CD14-positive monocyte (primary cell): ENCODE results near the gene SCFD1. TPM values are rescaled to one million over a fixed set of nuclear protein-coding genes. Genes with fewer than 3 reads are reported as not detected.

Experiments used
- DNase-seq, 3 donors: peaks; one replicate each; pipeline ENCODE4 v3.0.0-alpha.2; 2011 to 2022
- H2AFZ ChIP-seq: 2 replicates; pipeline ENCODE4 v1.6.0; 2012; ENCODE audit warnings: mild to moderate bottlenecking, low read depth, low read length, inconsistent platforms; ENCODE audit not compliant: insufficient read depth, poor library complexity, severe bottlenecking
- H3K27ac ChIP-seq, 2 donors: 1 replicate in 1 of 2; 2 replicates in 1 of 2; pipeline ENCODE4 v1.5.1; 2012 to 2013; ENCODE audit warnings: low read length in 2 of 2, control low read depth in 1 of 2, inconsistent platforms in 1 of 2, low read depth in 1 of 2, mild to moderate bottlenecking in 1 of 2
- H3K27me3 ChIP-seq, 2 donors: one replicate each; pipeline versions ENCODE4 v1.6.0 to v1.6.1; 2011 to 2013; ENCODE audit warnings: low read length in 2 of 2; ENCODE audit not compliant: control insufficient read depth in 2 of 2, insufficient read depth in 2 of 2
- H3K36me3 ChIP-seq, 2 donors: replicated peaks in 1 of 2; 1 replicate in 1 of 2; 2 replicates in 1 of 2; pipeline versions ENCODE4 v1.5.1 to v1.6.1; 2012 to 2013; ENCODE audit warnings: low read length in 2 of 2, control low read depth in 1 of 2, inconsistent platforms in 1 of 2, mild to moderate bottlenecking in 1 of 2; ENCODE audit not compliant: insufficient read depth in 2 of 2, control insufficient read depth in 1 of 2
- H3K4me1 ChIP-seq, 2 donors: 1 replicate in 1 of 2; 2 replicates in 1 of 2; pipeline versions ENCODE4 v1.5.1 to v1.6.1; 2012 to 2013; ENCODE audit warnings: low read length in 2 of 2, control low read depth in 1 of 2, inconsistent platforms in 1 of 2, mild to moderate bottlenecking in 1 of 2, moderate library complexity in 1 of 2; ENCODE audit not compliant: insufficient read depth in 2 of 2, control insufficient read depth in 1 of 2
- H3K4me2 ChIP-seq: replicated peaks from 2 replicates; pipeline ENCODE3; 2012; ENCODE audit warnings: low read length, moderate library complexity, mild to moderate bottlenecking; ENCODE audit not compliant: poor library complexity, severe bottlenecking; ENCODE audit errors: extremely low read depth
- H3K4me3 ChIP-seq, 3 experiments: fragments of 200-600 bp in 1 of 3; sonication (generic) in 1 of 3; replicated peaks in 1 of 3; 1 replicate in 2 of 3; 2 replicates in 1 of 3; pipeline ENCODE4 v1.5.1; 2011 to 2013; ENCODE audit warnings: low read length in 3 of 3, mild to moderate bottlenecking in 3 of 3, control low read depth in 2 of 3, low read depth in 2 of 3, inconsistent platforms in 1 of 3, moderate library complexity in 1 of 3
- H3K79me2 ChIP-seq: 2 replicates; pipeline ENCODE4 v1.6.0; 2012; ENCODE audit warnings: mild to moderate bottlenecking, control low read depth, inconsistent platforms, low read length, moderate library complexity; ENCODE audit not compliant: insufficient read depth
- H3K9ac ChIP-seq: 2 replicates; pipeline ENCODE4 v1.6.0; 2017; ENCODE audit warnings: low read length, mild to moderate bottlenecking; ENCODE audit not compliant: insufficient read depth, poor library complexity, severe bottlenecking
- H3K9me3 ChIP-seq, 2 donors: replicated peaks in 1 of 2; 1 replicate in 1 of 2; 2 replicates in 1 of 2; pipeline versions ENCODE4 v1.5.1 to v1.6.1; 2012 to 2013; ENCODE audit warnings: low read length in 2 of 2, control low read depth in 1 of 2; ENCODE audit not compliant: control insufficient read depth in 1 of 2, insufficient read depth in 1 of 2
- H4K20me1 ChIP-seq: 2 replicates; pipeline ENCODE4 v1.6.0; 2012; ENCODE audit warnings: mild to moderate bottlenecking, low read length, control low read depth, moderate library complexity; ENCODE audit not compliant: insufficient read depth
- H3K27ac Mint-ChIP-seq, 7 donors: one replicate each; pipeline ENCODE4 v1.8.0; 2020; ENCODE audit warnings: mild to moderate bottlenecking in 7 of 7, mixed read lengths in 7 of 7, moderate library complexity in 6 of 7, inconsistent platforms in 2 of 7
- H3K27me3 Mint-ChIP-seq, 3 donors: one replicate each; pipeline ENCODE4 v1.8.0; 2021 to 2022; ENCODE audit warnings: low read depth in 3 of 3, mild to moderate bottlenecking in 3 of 3, mixed read lengths in 3 of 3, moderate library complexity in 3 of 3, inconsistent platforms in 1 of 3
- H3K36me3 Mint-ChIP-seq, 2 donors: one replicate each; pipeline ENCODE4 v1.8.0; 2020; ENCODE audit warnings: mixed read lengths in 2 of 2, inconsistent platforms in 1 of 2, mild to moderate bottlenecking in 1 of 2
- H3K4me1 Mint-ChIP-seq: one replicate; pipeline ENCODE4 v1.8.0; 2020; ENCODE audit warnings: mild to moderate bottlenecking, mixed read lengths
- H3K4me3 Mint-ChIP-seq, 2 donors: one replicate each; pipeline ENCODE4 v1.8.0; 2020; ENCODE audit warnings: mild to moderate bottlenecking in 2 of 2, mixed read lengths in 2 of 2, moderate library complexity in 1 of 2
- H3K9me3 Mint-ChIP-seq, 7 donors: one replicate each; pipeline ENCODE4 v1.8.0; 2020 to 2022; ENCODE audit warnings: mixed read lengths in 7 of 7, mild to moderate bottlenecking in 6 of 7, moderate library complexity in 6 of 7, inconsistent platforms in 2 of 7
- CTCF ChIP-seq: fragments of 200-600 bp; IDR thresholded peaks from one replicate; pipeline ENCODE4 v1.8.0; 2022; ENCODE audit warnings: antibody characterized with exemption, mild to moderate bottlenecking
- WGBS: methylation state at CpG from one replicate; pipeline ENCODE4 v1.1.5; 2013; ENCODE audit warnings: missing lambda C conversion rate; ENCODE audit not compliant: insufficient coverage; 5-methylcytosine and 5-hydroxymethylcytosine counted together
- intact Hi-C, 2 donors: fragments of 100-400 bp; cut with micrococcal nuclease; formaldehyde crosslinking; loops; one replicate each; pipeline versions ENCODE4 v1.15.0 to v1.15.1; 2023
- polyA plus RNA-seq, 3 donors: library from polyadenylated mRNA; depleted of rRNA in 1 of 3; unstranded in 2 of 3; stranded (reverse) in 1 of 3; fragments of 300-500 nt in 2 of 3; fragments of >200 nt in 1 of 3; fragmentation: Illumina TruSeq in 2 of 3; gene quantifications; 1 replicate in 2 of 3; 2 replicates in 1 of 3; pipeline ENCODE4 v1.2.3, GENCODE V29; 2012 to 2021

SCFD1 gene
- polyA plus RNA-seq, 3 donors, result 33.1 to 64.1 (median 44.9) TPM

GRCh38 chr14:30658645-30659044, 36.5 kb downstream of the SCFD1 start:
- H3K4me1 Mint-ChIP-seq, result no peaks in the 10 kb centered on the region
- no peak overlapping the region for H3K4me3 Mint-ChIP-seq
- Histone ChIP-seq H3K4me1 (peaks cover 11 to 14% of the 10 kb centered on the region in 2 donors), H3K9me3 (no peaks in the 10 kb centered on the region), H3K27me3 (no peaks in the 10 kb centered on the region), H3K4me2 (no peak overlapping the region), H2AFZ (no peak overlapping the region), H3K4me3 (no peak overlapping the region), H3K36me3 (peaks cover 81 to 96% of the 10 kb centered on the region in 2 donors), H3K79me2 (peaks cover 2% of the 10 kb centered on the region), H3K9ac (no peak overlapping the region), H4K20me1 (peaks cover 17% of the 10 kb centered on the region), H3K27ac (no peak overlapping the region)
- H3K27me3 Mint-ChIP-seq, result peaks cover 0 to 1% (median 0%) of the 10 kb centered on the region in 3 donors
- H3K36me3 Mint-ChIP-seq, result peaks cover 47 to 48% of the 10 kb centered on the region in 2 donors
- no peak overlapping the region for H3K27ac Mint-ChIP-seq
- no peak for TF ChIP-seq CTCF
- no peaks in the 10 kb centered on the region for H3K9me3 Mint-ChIP-seq
- DNase-seq, result no peak
- 100% methylated on average over 2 of the region's 3 CpGs for WGBS
- intact Hi-C loops, result no loop called here

- H3K27ac ChIP-seq, result no peak overlapping the region
- no peaks in the 10 kb centered on the region for H4K20me1 ChIP-seq
- H3K4me1 ChIP-seq, result no peaks in the 10 kb centered on the region
- intact Hi-C loops, result no loop called here
- peaks cover 0 to 12% (median 3%) of the 10 kb centered on the region in 7 donors for H3K9me3 Mint-ChIP-seq
- no peak for DNase-seq
- H3K27me3 Mint-ChIP-seq, result peaks cover 0 to 1% (median 0%) of the 10 kb centered on the region in 3 donors
- no peaks in the 10 kb centered on the region for H3K27me3 ChIP-seq
- H2AFZ ChIP-seq, result no peak overlapping the region
- H3K27ac Mint-ChIP-seq, result no peak overlapping the region
- H3K4me1 Mint-ChIP-seq, result no peaks in the 10 kb centered on the region
- H3K9me3 ChIP-seq, result no peaks in the 10 kb centered on the region
- no peak overlapping the region for H3K9ac ChIP-seq
- H3K36me3 Mint-ChIP-seq, result peaks cover 27 to 46% of the 10 kb centered on the region in 2 donors
- H3K4me2 ChIP-seq, result no peak overlapping the region
- no peak overlapping the region for H3K4me3 ChIP-seq
- no peak overlapping the region for H3K4me3 Mint-ChIP-seq
- H3K79me2 ChIP-seq, result no peaks in the 10 kb centered on the region
- TF ChIP-seq CTCF, result no peak
- H3K36me3 ChIP-seq, result peaks cover 22 to 47% of the 10 kb centered on the region in 2 donors
These were observed 47.5 kb downstream of the SCFD1 start for GRCh38 chr14:30669594-30669993.
